ENCODE measurements around the gene SERPINA12. TPM values are rescaled to one million over a fixed set of nuclear protein-coding genes. Genes with fewer than 3 reads are reported as not detected.

The SERPINA12 gene, protein sequence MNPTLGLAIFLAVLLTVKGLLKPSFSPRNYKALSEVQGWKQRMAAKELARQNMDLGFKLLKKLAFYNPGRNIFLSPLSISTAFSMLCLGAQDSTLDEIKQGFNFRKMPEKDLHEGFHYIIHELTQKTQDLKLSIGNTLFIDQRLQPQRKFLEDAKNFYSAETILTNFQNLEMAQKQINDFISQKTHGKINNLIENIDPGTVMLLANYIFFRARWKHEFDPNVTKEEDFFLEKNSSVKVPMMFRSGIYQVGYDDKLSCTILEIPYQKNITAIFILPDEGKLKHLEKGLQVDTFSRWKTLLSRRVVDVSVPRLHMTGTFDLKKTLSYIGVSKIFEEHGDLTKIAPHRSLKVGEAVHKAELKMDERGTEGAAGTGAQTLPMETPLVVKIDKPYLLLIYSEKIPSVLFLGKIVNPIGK
- not detected for total RNA-seq (ENCODE audit: unreplicated experiment)
- long read RNA-seq: 0 reads

DNA sequence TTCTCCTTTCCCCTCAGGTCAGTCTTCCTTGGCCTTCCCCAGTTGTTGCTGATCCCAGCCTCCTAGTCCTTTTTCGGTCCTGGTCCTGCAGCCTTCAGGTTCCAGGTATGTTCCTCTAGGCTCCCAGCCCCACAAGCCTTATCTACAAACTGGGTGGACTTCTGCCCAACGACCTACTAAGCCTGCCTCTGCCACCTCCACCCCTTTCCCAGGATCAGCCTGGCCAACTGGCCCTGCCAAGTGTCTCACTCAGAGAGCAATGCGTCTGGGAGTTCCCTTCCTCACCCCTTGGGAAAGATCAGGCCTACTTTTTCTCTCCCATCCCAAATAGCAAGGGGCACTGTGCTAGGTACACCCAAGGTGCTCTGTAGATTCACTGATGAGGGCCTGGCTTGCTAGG lies at the start of gene SERPINA12:
TSS of gene SERPINA12 (minus strand) at position 114 of the 400 bp plus-strand sequence. CDS start 11,072 bp downstream, outside the sequence.
- Mint-ChIP-seq H3K27me3 (ENCODE audit: unreplicated experiment) (peaks cover 3% of the 10 kb centered on the region), H3K9me3 (ENCODE audit: unreplicated experiment) (no peaks in the 10 kb centered on the region), H3K36me3 (ENCODE audit: unreplicated experiment) (no peaks in the 10 kb centered on the region), H3K4me1 (ENCODE audit: low read depth, unreplicated experiment) (no peaks in the 10 kb centered on the region), H3K27ac (ENCODE audit: unreplicated experiment) (no peak within 1 kb of the TSS), H3K4me3 (ENCODE audit: unreplicated experiment) (no peak within 1 kb of the TSS)
- no peak for DNase-seq
- TF ChIP-seq, protein P1, sequence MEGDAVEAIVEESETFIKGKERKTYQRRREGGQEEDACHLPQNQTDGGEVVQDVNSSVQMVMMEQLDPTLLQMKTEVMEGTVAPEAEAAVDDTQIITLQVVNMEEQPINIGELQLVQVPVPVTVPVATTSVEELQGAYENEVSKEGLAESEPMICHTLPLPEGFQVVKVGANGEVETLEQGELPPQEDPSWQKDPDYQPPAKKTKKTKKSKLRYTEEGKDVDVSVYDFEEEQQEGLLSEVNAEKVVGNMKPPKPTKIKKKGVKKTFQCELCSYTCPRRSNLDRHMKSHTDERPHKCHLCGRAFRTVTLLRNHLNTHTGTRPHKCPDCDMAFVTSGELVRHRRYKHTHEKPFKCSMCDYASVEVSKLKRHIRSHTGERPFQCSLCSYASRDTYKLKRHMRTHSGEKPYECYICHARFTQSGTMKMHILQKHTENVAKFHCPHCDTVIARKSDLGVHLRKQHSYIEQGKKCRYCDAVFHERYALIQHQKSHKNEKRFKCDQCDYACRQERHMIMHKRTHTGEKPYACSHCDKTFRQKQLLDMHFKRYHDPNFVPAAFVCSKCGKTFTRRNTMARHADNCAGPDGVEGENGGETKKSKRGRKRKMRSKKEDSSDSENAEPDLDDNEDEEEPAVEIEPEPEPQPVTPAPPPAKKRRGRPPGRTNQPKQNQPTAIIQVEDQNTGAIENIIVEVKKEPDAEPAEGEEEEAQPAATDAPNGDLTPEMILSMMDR (IDR thresholded peaks at IDR 0.05; ENCODE audit: partially characterized antibody, unreplicated experiment): no peak

DNA sequence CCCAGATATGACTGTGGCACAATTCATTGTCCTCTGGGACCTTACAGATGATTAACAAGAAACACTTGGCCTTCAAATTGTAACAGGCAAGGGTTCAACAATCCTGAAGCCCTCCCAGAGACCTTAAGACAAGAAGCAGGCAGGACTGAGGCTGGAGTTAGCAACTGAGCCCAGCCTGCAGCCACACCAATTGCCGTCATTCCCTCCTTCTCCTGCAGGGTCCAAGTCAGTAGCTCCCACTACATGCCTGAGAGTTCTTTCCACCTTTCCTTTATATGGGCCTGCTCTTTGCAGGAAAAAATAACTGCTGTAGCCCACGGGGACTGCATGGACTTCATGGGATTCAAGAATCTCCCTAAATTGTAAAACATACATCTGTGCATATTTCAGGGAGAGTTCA lies 49.6 kb upstream of the SERPINA12 start:
- peaks cover 5% of the 10 kb centered on the region for H3K36me3 Mint-ChIP-seq (ENCODE audit: unreplicated experiment)
- no peak for DNase-seq

DNA sequence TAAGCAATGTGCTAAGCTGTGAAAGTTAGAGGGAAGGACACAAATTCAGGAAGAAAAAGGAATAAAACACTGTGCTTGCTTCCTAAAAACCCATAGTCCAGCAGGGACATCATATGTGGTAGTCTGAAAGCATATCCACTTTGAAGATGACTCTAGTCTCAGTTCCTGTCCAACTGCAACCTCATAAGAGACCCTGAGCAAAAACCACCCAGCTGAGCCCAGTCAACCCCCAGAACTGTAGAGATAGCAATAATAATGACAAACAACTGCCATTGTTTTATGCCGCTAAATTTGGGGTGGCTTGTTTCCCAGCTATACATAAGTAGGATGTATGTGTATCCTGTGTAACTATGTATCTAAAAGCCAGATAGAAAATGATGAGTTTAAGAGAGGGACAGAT lies 48.1 kb upstream of the SERPINA12 start:
- TF ChIP-seq, protein P1 (IDR thresholded peaks at IDR 0.05; ENCODE audit: partially characterized antibody, unreplicated experiment): no peak
- H3K27ac Mint-ChIP-seq (ENCODE audit: unreplicated experiment): no peak overlapping the region
- no peak for DNase-seq
- peaks cover 8% of the 10 kb centered on the region for H3K9me3 Mint-ChIP-seq (ENCODE audit: unreplicated experiment)
- H3K4me1 Mint-ChIP-seq (ENCODE audit: low read depth, unreplicated experiment): no peaks in the 10 kb centered on the region
- H3K27me3 Mint-ChIP-seq (ENCODE audit: unreplicated experiment): no peaks in the 10 kb centered on the region
- H3K4me3 Mint-ChIP-seq (ENCODE audit: unreplicated experiment): no peak overlapping the region
- H3K36me3 Mint-ChIP-seq (ENCODE audit: unreplicated experiment): peaks cover 10% of the 10 kb centered on the region

More for the DNA sequence above, 49.6 kb upstream of the SERPINA12 start:
- no peaks in the 10 kb centered on the region for H3K4me1 Mint-ChIP-seq (ENCODE audit: low read depth, unreplicated experiment)
- peaks cover 6% of the 10 kb centered on the region for H3K9me3 Mint-ChIP-seq (ENCODE audit: unreplicated experiment)
- TF ChIP-seq, protein P1 (IDR thresholded peaks at IDR 0.05; ENCODE audit: partially characterized antibody, unreplicated experiment): no peak
- no peak overlapping the region for H3K27ac Mint-ChIP-seq (ENCODE audit: unreplicated experiment)
- no peak overlapping the region for H3K4me3 Mint-ChIP-seq (ENCODE audit: unreplicated experiment)
- no peaks in the 10 kb centered on the region for H3K27me3 Mint-ChIP-seq (ENCODE audit: unreplicated experiment)

DNA sequence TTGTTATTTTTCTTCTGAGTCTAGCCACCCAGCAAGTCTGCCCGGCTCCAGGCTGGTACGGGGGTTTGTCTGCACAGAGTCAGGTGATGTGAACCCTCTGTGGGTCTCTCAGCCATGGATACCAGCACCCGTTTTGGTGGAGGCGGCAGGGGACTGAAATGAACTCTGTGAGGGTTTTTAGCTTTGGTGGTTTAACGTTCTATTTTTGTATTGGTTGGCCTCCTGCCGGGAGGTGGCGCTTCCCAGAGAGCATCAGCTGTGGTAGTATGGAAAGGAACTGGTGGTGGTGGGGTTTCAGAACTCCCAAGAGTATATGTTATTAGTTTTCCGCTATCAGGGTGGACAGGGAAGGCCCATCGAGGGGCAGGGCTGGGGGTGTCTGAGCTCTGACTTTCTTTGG lies 46.7 kb upstream of the SERPINA12 start:
- no peaks in the 10 kb centered on the region for H3K4me1 Mint-ChIP-seq (ENCODE audit: low read depth, unreplicated experiment)

More for the DNA sequence above, 46.7 kb upstream of the SERPINA12 start:
- no peak for DNase-seq
- Mint-ChIP-seq H3K27ac (ENCODE audit: unreplicated experiment) (no peak overlapping the region), H3K9me3 (ENCODE audit: unreplicated experiment) (peaks cover 6% of the 10 kb centered on the region), H3K36me3 (ENCODE audit: unreplicated experiment) (peaks cover 10% of the 10 kb centered on the region), H3K4me3 (ENCODE audit: unreplicated experiment) (no peak overlapping the region), H3K27me3 (ENCODE audit: unreplicated experiment) (no peaks in the 10 kb centered on the region)
- TF ChIP-seq, protein P1 (IDR thresholded peaks at IDR 0.05; ENCODE audit: partially characterized antibody, unreplicated experiment): no peak

Measured in glutamatergic neuron (in vitro differentiated cells).